Measurements from ENCODE around the gene ST6GALNAC3.

ST6GALNAC3 gene

DNA sequence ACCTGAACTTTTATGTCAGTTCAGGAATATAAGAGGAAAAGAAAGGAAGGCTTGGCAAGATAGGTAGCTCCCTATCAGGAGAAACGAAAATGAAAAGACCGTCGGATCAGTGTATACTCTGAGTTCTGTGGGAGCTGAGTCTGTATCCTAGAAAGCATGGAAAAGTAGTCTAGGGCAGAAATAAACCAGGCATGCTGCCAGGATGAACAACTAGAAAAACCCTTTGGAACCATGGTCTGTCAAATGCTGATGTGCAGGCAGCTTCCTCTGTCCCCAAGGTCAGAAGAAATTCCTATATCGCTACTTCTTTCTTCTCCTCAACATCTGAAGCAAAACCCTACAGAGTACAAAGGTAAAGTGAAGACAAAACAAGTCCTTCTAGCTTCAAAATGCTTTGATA is 268.8 kb downstream of the ST6GALNAC3 start:
- TF ChIP-seq, protein P1, sequence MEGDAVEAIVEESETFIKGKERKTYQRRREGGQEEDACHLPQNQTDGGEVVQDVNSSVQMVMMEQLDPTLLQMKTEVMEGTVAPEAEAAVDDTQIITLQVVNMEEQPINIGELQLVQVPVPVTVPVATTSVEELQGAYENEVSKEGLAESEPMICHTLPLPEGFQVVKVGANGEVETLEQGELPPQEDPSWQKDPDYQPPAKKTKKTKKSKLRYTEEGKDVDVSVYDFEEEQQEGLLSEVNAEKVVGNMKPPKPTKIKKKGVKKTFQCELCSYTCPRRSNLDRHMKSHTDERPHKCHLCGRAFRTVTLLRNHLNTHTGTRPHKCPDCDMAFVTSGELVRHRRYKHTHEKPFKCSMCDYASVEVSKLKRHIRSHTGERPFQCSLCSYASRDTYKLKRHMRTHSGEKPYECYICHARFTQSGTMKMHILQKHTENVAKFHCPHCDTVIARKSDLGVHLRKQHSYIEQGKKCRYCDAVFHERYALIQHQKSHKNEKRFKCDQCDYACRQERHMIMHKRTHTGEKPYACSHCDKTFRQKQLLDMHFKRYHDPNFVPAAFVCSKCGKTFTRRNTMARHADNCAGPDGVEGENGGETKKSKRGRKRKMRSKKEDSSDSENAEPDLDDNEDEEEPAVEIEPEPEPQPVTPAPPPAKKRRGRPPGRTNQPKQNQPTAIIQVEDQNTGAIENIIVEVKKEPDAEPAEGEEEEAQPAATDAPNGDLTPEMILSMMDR (conservative IDR thresholded peaks at IDR 0.05; ENCODE audit: low read length), result no peak
- no peak for TF ChIP-seq EZH2phosphoT487 (IDR thresholded peaks at IDR 0.05; ENCODE audit: borderline replicate concordance)
- H3K4me3 ChIP-seq (ENCODE audit: low read length, poor library complexity, severe bottlenecking), result no peak overlapping the region
- H3K9me2 ChIP-seq (replicated peaks; ENCODE audit: low read depth, low read length), result no peaks in the 10 kb centered on the region
- no peaks in the 10 kb centered on the region for H3K27me3 ChIP-seq (ENCODE audit: insufficient read depth, low read length, poor library complexity, severe bottlenecking)
- H3K9me3 ChIP-seq (ENCODE audit: insufficient read depth, low read depth, low read length), result no peaks in the 10 kb centered on the region
- no peaks in the 10 kb centered on the region for H3K36me3 ChIP-seq (ENCODE audit: insufficient read depth, low read length)
- no peak overlapping the region for H3K4me2 ChIP-seq (ENCODE audit: low read depth, low read length, poor library complexity, severe bottlenecking)
- H2AFZ ChIP-seq (ENCODE audit: low read length), result no peak overlapping the region
- no peak overlapping the region for H3K9ac ChIP-seq (ENCODE audit: low read depth, low read length, poor library complexity, severe bottlenecking)
- H3K79me2 ChIP-seq (ENCODE audit: insufficient read depth, low read length), result no peaks in the 10 kb centered on the region
- H3K4me1 ChIP-seq (ENCODE audit: insufficient read depth, low read length, poor library complexity, severe bottlenecking), result no peaks in the 10 kb centered on the region
- no peaks in the 10 kb centered on the region for H3F3A ChIP-seq (ENCODE audit: low read depth)
- no peaks in the 10 kb centered on the region for H4K20me1 ChIP-seq (ENCODE audit: insufficient read depth, low read length, poor library complexity, severe bottlenecking)

GRCh38 chr1:76351655-76352054 is 277.1 kb downstream of the ST6GALNAC3 start:
- no peak overlapping the region for H2AFZ ChIP-seq (ENCODE audit: low read length)
- no peaks in the 10 kb centered on the region for H3K4me1 ChIP-seq (ENCODE audit: insufficient read depth, low read length, poor library complexity, severe bottlenecking)
- TF ChIP-seq EZH2phosphoT487 (IDR thresholded peaks at IDR 0.05; ENCODE audit: borderline replicate concordance), result no peak
- TF ChIP-seq, protein P1 (conservative IDR thresholded peaks at IDR 0.05; ENCODE audit: low read length), result no peak
- no peaks in the 10 kb centered on the region for H3K9me2 ChIP-seq (replicated peaks; ENCODE audit: low read depth, low read length)
- no peak overlapping the region for H3K4me2 ChIP-seq (ENCODE audit: low read depth, low read length, poor library complexity, severe bottlenecking)
- no peaks in the 10 kb centered on the region for H3K79me2 ChIP-seq (ENCODE audit: insufficient read depth, low read length)
- H3K27me3 ChIP-seq (ENCODE audit: insufficient read depth, low read length, poor library complexity, severe bottlenecking), result no peaks in the 10 kb centered on the region
- no peaks in the 10 kb centered on the region for H3F3A ChIP-seq (ENCODE audit: low read depth)
- H4K20me1 ChIP-seq (ENCODE audit: insufficient read depth, low read length, poor library complexity, severe bottlenecking), result no peaks in the 10 kb centered on the region
- H3K9ac ChIP-seq (ENCODE audit: low read depth, low read length, poor library complexity, severe bottlenecking), result no peak overlapping the region
- H3K9me3 ChIP-seq (ENCODE audit: insufficient read depth, low read depth, low read length), result no peaks in the 10 kb centered on the region
- no peak overlapping the region for H3K4me3 ChIP-seq (ENCODE audit: low read length, poor library complexity, severe bottlenecking)
- H3K36me3 ChIP-seq (ENCODE audit: insufficient read depth, low read length), result no peaks in the 10 kb centered on the region

GRCh38 chr1:76352741-76353435 is 278.3 kb downstream of the ST6GALNAC3 start:
- H3K4me1 ChIP-seq (ENCODE audit: insufficient read depth, low read length, poor library complexity, severe bottlenecking), result no peaks in the 10 kb centered on the region
- H2AFZ ChIP-seq (ENCODE audit: low read length), result no peak overlapping the region
- no peak overlapping the region for H3K9ac ChIP-seq (ENCODE audit: low read depth, low read length, poor library complexity, severe bottlenecking)
- no peak overlapping the region for H3K4me2 ChIP-seq (ENCODE audit: low read depth, low read length, poor library complexity, severe bottlenecking)
- no peaks in the 10 kb centered on the region for H3K36me3 ChIP-seq (ENCODE audit: insufficient read depth, low read length)
- H4K20me1 ChIP-seq (ENCODE audit: insufficient read depth, low read length, poor library complexity, severe bottlenecking), result no peaks in the 10 kb centered on the region
- no peaks in the 10 kb centered on the region for H3K79me2 ChIP-seq (ENCODE audit: insufficient read depth, low read length)
- no peak overlapping the region for H3K4me3 ChIP-seq (ENCODE audit: low read length, poor library complexity, severe bottlenecking)
- no peaks in the 10 kb centered on the region for H3K9me2 ChIP-seq (replicated peaks; ENCODE audit: low read depth, low read length)
- H3K27me3 ChIP-seq (ENCODE audit: insufficient read depth, low read length, poor library complexity, severe bottlenecking), result no peaks in the 10 kb centered on the region
- no peak for TF ChIP-seq EZH2phosphoT487 (IDR thresholded peaks at IDR 0.05; ENCODE audit: borderline replicate concordance)
- TF ChIP-seq, protein P1 (conservative IDR thresholded peaks at IDR 0.05; ENCODE audit: low read length), result no peak
- H3K9me3 ChIP-seq (ENCODE audit: insufficient read depth, low read depth, low read length), result no peaks in the 10 kb centered on the region
- no peaks in the 10 kb centered on the region for H3F3A ChIP-seq (ENCODE audit: low read depth)

All from Loucy (cell line).